H4 (cell line): ENCODE measurements around the gene LFNG. TPM values are rescaled to one million over a fixed set of nuclear protein-coding genes. Genes with fewer than 3 reads are reported as not detected.

Source experiments
- DNase-seq: peaks from one replicate; pipeline ENCODE4 v3.0.0-alpha.2; 2015; ENCODE audit warnings: low spot score
- total RNA-seq: library from RNA; depleted of rRNA; stranded (reverse); fragments of >200 nt; shearing (Covaris generic); gene quantifications from 2 replicates; pipeline ENCODE4 v1.2.3, GENCODE V29; 2014

The LFNG gene
- total RNA-seq, 1 experiment from 2014 or later = 11.0 TPM

DNA sequence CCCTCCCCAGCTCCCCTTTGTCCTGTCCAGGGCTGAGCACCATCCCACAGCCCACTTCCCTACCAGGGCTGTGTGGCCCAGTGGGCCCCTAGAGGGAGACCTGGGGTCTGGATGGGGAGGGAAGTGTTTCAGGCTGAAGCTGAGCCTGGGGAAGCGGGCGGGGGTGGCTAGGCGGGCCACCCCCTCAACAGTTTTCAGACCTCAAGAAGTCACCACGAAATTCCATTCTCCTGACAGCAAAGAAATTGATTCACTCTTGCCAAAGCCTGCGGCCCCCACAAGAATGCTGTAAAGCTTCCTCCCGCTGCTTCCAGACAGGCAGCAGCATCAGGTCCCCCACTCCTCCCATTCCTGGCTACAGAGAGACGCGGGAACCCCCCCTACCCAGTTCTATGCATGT, 2.5 kb upstream of the LFNG start:
- peak; percentile 96 for DNase-seq

DNA sequence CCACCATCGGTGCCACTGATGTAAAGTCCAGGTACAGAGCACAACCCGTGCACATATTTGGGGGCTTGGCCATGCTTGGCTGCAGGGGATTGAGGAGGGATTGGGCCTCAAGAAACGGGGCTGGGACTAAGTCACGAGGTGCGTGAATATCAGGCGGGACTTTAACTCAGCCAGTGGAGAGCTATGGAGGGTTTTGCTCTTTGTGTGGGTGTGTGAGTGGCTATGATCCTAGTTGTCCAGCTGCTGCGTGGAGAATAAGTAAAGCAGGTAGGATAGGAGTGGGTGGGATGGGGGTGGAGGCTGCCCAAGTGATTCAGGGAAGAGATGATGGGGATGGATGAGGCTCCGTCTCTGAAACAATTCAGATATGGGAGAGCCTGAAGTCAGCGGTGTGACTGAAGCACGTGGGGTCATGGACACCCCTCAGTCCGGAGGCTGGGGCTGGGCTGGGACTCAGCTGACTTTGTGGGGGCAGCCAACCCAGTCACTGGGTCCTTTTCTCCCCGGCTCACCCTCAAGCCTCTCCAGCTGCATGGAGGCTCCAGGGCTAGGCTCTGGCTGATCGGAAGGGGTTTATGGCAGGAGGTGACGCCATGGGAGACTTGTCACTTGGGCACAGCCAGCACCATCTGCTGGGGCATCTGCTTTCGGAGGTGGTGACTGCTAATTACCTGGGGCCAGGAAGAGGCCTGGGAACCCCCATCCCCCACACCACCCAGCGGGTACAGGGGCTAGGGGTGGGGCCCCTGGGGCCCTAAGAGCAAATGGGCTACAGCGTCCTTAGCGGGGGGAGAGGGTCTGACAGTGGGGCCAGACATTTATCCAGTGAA, 1.7 kb upstream of the LFNG start:
- DNase-seq = no peak

DNA sequence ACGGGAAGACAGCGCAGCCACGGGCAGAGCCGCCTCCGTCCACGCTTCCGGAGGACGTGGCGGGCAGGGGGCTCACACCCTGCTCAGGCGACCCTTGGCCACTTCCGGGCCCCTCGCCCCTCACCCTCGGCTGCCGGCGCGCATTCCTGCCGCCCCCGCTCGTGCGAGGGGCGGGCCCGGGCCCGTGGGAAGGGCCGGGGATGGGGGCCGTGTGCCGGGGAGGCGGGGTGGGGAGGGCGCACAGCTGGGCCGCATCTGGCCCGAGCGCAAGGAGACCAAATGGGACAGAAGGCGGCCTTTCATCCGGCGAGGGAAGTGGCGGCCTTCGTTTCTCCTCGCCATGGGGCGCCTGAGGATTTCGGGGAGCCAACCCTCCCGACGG, 846 bp upstream of the LFNG start:
- no peak for DNase-seq

DNA sequence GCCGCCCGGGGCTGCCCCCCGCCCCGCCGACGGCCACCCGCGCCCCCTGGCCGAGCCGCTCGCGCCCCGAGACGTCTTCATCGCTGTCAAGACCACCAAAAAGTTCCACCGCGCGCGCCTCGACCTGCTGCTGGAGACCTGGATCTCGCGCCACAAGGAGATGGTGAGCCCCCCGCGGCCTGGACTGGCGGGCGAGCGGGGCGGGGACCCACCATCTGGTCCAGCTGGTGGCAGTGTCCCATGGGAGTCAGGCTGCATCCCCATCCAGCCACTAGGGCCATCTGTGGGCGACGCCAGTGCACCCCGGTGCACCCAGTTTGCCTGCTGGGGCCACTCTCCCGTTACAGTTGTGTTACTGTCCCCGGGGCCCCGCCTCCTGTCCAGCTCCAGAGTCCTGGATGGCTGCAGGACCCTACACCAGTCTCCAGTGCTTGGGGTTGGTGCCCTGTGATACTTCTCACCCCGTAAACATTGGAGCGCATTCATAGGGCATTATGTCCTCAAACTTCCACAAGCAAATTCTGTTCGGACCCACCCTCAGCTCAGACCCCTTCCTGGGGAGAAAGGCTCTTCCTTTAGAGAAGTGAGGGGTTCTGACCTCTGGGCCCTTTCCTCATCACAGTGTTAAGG, 672 bp downstream of the LFNG start:
- DNase-seq = no peak

DNA sequence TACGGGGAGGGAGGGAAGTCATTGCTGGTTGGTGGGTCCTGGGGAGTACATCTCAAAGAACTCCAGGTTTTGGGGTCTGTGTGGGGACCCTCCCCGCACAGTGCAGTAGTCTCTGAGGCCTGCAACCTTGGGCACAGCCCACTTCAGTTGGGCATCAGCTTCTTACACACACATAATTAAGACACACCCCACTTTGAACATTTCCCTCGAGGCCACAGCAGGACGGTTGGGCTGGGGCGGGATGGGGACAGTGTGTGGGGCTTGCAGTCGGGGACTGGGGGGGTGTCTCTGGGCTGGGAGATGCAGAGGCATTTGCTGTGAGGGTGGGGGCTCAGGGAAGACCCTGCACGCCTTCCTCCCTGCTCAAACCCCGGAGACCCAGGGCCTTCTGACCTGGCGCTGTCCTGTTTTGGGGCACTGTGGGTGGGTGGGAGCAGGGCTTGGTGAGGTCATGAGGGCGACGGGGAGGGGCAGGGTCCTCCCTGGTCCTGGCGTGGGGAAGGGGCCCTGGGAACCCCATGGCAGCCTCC, 1.3 kb downstream of the LFNG start:
- DNase-seq = no peak

DNA sequence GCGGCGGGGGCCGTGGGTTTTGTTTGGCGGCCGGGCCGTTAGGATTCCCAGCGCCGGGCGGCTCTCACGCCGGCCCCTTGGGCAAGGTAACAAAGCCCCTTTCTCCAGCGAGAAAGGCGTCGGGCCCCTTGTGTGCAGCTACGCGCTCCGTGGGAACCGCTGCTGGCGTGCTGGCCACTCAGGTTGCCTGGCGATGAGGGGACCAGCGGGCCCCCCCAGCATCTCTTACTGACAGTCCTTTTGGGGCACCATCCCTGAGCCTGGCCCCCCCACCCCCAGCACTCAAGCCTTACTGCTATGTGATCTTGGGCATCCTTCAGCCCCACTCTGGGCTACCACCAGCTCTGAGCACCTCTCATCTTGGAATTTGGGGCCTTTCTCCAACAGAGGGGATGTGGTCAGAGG, 1.8 kb downstream of the LFNG start:
- DNase-seq = no peak

DNA sequence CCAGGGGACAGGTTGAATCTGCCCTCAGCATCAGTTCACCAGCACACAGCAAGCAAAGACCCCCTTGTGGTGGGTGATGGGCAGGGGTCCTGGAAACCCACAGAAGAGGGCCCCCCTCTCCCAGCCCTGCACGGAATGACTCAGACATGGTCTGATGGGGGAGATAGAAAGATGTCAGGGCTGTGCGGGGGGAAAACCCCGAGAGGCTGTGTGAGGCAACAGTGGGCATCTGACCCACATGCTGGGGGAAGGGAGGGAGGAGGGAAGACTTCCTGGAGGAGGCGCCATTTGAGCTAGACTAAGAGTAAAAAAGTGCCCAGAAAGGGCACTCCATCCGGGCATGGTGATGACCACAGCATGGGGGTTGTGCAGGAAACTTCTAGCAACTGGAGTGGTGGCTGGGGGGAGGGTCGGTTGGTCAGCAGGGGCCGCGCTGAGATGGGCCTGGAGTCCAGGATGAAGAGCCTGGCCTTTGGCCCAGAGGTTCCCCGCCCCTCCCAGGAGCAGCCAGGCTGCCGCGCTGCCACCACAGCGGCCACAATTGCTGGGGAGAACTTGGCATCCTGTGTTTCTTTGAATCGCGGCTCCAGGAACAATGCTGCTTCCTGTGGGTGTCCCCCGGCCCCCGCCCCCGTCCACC, 2.5 kb downstream of the LFNG start:
- DNase-seq = peak; percentile 85

DNA sequence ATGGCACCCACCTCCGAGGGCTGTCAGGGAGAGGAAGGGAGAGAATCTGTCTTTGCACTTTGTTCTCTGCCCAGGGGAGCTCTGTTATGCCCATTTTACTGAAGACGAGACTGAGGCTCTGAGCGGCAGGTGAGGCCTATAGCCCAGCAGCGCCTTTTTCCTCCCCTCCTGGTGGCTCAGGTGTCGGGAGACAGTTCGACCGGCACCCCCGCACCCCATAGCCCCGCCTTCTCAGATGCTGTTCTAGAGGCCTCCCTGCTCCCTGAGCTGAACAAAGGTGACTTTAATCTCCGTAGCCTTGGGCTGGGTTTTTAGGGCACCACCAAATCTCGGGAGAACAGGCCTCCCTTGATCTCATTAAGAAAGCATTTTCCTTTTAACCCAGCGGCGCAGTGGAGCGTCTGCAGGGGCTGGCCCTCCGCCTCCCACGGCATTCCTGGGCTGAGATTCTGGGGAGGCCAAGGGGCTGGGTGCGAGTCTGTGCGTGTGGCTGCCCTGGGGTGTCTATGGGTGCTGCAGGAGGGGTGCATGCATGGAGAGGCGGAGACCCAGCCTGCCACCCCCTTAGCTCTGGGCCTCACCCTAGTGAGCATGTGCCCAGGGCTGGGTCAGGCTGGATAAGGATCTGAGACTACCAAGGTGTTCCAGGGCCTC, 3.3 kb downstream of the LFNG start:
- DNase-seq = peak; percentile 84

DNA sequence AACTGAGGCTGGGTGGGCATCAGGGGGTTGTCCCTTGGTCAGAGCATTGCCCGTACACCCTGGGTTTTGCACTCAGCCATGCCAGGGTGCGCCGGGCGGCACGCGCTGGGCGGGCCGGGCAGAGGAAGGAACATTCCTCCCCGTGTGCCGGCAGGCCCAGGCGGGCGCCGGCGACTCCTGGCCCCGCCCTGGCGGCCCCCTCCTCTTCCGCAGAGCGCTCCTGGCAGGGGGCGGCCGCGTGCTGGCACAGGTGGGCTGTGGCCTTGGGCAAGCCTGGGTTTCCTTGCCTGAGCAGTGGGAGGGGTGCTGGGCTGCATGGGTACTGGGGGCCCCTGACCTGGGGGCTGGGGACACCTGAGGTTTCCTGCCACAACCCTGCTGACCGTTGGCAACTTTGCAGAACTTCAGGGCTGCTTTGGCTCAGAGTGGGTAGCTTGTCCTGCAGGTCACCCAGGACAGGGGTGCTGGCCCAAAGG, 3.9 kb downstream of the LFNG start:
- no peak for DNase-seq

DNA sequence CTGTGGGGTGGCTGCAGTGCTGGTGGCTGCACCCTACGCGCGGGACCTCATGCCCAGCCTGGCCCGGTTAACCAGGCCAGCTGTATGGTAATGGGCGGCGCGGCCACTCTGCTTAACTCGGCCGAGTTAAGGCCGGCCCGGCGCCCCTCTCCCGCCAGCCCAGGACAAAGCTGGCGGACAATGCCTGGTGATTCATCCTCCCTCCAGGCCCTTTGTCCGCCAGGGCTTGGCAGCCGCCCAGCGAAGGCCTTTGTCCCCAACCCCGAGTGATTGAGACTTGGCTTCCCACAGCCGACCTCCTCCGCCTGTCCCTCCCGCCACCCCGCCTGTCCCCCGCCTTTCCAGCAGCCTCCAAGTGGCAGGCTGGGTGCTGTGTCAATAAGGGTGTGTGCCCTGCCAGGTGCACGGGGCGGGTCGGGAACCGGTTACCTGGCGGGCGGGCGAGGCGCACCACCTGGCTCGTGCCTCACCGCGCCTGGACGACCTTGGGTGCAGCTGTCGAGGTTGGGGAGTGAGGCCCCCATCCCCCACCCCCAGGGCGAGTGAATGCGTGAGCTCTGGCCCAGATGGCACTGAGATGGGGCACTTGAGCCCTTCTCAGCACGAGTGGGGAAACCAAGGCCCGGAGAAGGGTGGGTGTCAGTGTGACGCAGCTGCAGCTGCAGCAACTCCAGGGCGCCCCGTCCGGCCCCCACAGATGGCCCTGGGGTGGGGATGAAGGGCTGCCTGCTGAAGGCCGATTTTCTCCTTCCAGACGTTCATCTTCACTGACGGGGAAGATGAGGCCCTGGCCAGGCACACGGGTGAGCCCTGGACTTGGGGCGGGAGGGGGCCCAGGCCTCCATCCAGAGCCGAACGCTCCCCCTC, 4.6 kb downstream of the LFNG start:
- peak; percentile 77 for DNase-seq

DNA sequence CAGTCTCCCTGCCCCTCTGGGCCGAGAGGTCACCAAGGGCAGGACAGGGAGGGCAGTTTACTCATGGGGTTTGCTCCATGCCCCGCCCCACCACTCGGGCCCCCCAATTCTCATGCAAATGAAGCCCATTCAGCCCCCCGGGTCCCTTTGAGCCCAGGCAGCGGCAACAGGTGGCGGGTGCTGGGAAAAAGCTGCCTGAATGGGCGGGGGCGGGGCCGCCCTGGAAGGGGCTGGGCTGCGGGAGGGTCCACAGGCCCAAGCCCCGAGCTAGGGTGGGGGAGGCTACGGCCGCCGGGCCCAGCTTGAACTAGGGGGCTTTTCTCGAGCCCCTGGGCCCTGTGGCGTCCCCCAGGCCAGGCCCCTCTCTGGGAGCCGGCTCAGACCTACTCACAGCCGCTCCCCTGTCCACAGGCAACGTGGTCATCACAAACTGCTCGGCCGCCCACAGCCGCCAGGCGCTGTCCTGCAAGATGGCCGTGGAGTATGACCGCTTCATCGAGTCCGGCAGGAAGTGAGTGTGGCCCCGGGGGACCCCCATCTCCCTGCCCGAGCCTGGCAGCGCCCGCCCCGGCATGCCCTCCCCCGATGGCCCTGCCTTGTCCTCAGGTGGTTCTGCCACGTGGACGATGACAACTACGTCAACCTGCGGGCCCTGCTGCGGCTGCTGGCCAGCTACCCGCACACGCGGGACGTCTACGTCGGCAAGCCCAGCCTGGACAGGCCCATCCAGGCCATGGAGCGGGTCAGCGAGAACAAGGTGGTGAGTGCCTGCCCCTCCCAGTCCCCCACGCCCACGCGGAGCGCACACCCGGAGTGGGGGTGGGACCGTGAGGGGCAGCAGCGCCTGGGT, 5.5 kb downstream of the LFNG start:
- DNase-seq = no peak

DNA sequence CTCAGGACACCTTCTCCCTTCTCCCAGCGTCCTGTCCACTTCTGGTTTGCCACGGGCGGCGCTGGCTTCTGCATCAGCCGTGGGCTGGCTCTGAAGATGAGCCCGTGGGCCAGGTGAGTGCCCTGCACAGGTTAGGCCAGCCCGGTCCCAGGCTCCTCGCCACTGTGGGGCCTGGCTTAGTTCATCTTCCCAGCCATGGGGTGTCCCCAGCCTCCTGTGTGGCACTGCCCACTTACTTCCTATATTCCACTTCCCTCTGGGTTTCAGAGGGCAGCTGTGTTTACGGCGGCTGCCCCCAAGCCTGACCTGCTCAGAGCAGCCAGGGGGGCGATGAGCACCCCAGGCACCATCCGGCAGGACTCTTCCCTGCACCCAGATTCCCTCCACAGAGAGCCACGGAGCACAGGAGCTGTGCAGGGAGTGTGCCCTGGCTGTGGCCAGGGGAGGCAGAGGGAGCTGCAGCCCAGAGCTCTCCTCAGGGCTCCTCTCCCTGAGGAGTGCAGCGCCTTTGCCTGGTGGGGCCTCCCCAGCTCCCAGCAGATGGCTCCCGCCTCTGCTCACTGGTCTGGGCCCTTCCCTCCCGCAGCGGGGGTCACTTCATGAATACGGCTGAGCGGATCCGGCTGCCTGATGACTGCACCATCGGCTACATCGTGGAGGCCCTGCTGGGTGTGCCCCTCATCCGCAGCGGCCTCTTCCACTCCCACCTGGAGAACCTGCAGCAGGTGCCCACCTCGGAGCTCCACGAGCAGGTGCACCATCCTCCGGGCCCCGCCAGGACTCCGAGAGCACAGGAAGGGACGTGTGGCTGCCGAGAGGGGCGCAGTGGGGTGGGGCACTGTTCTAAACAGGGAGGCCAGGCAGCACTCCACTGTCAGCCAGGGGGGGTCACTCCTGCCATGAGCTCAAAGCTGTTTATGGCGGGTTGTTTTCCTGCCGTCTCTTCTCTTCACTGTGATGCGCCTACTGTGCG, 6.4 kb downstream of the LFNG start:
- no peak for DNase-seq

DNA sequence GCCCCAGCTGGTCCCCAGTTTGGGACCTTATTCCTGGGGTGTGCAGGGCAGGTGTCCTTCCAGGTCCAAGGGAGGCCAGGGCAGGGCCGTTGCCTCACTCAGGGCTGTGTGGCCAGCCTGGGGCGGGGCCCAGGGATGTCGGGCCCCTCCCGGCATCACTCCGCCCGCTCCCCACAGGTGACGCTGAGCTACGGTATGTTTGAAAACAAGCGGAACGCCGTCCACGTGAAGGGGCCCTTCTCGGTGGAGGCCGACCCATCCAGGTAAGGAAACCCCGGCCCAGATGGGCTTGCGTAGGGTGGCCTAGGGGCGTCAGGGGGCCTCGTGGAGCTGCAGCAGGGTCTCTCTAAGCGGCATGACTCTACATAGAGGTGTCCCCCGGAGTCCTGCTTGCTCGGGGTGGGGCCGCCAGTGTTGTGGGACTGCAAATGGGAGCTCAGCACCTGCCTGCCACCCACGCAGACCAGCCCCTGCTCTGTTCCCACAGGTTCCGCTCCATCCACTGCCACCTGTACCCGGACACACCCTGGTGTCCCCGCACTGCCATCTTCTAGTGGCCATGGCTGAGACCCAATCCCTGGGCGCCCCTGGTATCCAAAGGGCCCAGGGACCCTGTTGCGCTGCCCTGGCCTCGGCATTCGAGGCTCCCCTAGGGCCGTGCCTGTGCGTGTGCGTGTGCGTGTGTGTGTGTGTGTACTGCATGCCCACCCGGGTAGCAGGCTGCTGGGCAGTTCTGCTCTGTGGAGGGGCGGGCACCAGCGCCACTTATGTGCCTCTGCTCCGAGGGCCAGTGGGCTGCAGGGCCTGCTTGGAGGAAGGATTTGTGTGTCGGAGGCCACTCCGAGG, 7.3 kb downstream of the LFNG start:
- DNase-seq = no peak

DNA sequence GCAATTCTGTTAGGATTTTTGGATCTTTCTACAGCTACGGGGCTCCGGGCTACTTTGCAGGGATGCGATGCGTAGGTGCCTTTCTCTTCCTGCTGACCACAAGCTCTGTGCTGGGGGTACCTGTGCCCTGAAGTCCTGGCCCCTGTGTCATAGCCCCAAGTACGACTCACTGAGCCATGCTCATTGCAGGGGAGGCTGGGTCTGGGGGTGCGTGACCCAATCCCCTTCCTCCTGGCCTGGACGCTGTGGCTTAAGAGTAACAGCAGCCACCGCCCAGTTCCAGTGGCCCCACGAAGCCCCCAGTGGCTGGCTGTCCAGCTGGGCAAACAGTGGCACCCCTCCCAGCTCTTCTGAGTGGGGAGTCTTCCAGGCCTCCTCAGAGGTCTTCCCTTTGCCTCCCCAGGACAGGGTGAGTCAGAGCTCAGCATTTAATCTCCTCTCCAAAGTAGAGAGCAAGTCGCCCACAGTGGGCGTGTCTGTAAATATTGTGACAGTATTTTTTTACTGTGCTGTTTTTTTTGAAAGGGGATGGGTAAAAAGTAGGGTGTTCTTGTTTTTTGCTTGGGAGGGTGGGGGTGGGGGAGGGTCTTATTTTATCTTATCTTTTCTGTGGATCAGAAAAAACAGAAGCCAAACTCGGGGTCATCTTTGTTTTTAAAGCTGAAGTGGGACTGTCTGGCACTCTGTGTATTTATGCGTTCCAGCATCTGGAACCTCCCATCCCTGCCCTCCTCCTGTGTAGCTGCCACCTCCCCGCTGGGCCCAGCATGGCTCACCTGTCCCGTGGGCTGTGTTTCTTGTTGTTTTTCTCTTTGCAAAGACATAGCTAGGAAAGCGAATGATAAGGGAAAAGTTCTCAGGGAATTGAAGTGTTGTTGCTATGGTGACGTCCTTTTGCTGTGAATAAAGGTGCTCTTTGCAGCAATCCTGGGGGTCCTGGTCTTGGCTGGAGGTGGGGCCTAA, 8.2 kb downstream of the LFNG start:
- DNase-seq = peak; percentile 94

DNA sequence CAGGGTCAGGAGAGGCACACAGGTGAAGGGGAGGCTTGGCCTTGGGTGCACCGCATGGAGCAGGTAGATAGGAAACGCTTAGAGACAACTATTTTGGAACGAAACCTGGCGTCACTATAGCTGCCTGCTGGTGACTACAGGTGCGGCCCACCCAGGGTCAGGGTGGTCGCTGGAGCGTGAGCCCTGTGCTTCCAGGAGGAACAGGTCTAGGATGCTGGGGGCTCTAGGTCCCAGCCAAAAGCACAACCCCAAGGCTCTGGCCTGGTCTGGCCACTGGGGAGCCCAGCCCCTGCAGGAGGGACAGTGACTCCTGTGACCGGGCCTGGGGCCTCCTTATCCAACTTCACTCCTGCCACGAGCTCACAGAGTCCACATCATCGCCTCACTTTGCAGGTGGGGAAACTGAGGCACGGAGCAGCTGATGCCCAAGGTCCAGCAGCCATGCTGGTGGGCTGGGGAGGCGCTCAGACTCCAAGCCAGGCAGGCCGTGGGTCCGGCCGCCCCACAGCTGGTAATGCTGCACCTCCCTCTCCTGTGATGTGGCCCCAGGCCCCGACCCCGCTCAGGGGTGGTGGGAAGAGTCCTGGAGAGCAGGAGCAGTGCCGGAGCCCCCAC, 9.0 kb downstream of the LFNG start:
- no peak for DNase-seq
